HTR-8/SVneo (cell line): ENCODE data around the gene ARHGEF10L.

Experiments used
- DNase-seq: peaks from one replicate; pipeline ENCODE4 v3.0.0; 2011; ENCODE audit warnings: low spot score, mixed read lengths; ENCODE audit not compliant: insufficient read length
- FAIRE-seq: peaks from 2 replicates; lab custom pipeline; 2011; peaks lifted over from hg19 to GRCh38; lab: Jason Lieb, UNC

Gene ARHGEF10L

DNA sequence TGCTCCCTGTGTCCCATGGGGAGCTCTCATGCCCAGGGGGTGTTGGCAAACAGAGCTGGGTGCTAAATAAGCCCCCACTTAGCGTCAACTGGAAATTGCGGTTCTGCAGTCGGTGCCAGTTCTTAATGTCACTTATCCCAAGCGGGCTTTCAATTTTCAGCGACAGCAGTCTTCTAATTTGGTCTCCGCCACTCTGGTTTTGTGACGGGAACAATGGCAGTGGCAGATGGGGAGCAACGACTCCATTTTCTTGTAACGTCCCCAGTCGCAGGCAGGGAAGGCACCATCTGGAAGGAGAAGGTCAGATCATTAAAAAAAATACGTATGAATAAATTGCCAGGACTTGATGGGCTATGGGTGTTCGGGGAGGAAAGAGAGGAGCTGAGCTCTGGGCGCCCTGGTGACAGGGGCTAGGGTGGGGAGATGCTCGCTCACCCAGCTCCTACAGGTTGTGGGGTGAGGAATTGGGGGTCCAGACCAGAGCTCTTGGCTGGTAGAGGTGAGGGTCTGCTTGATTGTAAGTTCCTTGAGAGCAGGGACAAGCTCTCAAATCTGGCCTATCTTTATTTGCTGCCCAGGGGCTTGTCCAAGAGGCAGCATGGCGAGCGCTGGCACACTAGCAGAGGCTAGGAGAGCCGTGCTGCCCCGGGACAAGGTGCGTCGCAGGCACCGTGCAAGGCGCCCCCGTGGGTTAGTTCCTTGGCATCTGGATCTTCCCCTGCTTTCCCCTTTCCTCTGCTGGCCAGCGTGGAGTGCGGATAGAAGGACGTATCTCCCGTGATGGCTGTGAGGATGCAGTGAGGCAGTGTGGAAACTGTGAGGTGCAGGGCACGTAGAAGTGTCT lies 105.8 kb downstream of the ARHGEF10L start:
- no peak for FAIRE-seq
- no peak for DNase-seq

GRCh38 chr1:17646444-17647280 lies 107.2 kb downstream of the ARHGEF10L start:
- no peak for FAIRE-seq
- no peak for DNase-seq

DNA sequence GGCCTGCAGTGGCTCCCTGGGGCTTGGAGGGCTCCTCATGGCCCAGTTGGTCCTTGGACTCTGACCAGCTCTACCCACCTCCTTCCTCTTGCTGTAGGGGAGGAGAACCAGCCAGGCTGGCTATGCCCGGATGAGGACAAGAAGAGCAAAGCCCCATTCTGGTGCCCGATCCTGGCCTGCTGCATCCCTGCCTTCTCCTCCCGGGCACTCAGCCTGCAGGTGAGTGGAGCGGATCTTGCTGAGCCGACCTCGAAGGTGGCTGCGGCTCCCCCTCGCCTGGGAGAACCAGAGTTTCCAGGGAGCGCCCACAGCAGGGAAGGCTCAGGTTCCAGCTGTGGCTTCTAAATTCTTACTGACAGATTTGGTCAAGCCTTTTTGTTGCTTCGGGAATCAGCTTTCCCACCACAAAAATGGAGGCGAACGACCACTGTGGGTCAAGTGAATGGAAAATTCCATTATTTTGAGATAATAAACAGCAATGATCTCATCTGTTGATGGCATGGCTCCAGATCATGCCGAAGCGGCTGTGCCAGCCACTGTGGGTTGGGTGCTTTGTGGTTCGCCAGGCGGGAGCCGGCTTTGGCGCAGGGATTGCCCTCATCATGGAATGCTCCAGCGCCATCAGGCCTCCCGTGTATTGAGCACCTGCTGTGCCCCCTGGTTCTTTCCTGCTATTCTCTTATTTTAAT lies 109.1 kb downstream of the ARHGEF10L start:
- DNase-seq (no peak), FAIRE-seq (no peak)

GRCh38 chr1:17649371-17650106 lies 110.0 kb downstream of the ARHGEF10L start:
- DNase-seq (no peak), FAIRE-seq (no peak)

GRCh38 chr1:17653276-17653675 lies 113.8 kb downstream of the ARHGEF10L start:
- DNase-seq (no peak), FAIRE-seq (no peak)

DNA sequence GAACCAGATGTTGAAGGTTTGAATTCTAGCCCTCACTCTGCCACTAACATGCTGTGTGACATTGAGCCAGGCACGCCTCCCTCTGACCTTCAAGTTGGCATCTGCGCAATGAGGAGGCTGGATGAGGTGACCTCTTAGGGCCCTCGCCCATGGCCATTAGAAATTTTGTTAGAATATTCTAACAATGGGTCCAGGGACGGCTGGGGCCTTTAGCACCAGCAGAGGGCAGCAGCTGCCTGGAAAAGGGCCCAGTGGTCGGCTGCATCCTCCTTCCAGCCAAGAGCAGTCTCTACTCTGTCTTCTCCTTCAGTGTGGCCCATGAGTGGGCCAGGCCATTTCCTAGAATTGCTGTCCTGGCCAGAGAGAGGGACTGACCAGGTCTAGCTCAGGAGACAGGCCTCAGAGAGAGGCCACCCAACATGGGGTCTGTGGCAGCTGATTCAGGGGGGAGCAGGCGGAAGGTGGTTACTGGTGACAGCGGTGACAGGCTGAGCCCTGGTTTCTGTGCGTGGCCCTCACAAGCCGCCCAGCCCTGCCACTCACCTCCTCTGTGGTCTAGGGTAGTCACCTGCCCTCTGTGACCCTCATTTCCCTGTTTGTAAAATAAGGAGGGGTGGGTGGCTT lies 114.3 kb downstream of the ARHGEF10L start:
- DNase-seq (peak; percentile 66), FAIRE-seq (no peak)

GRCh38 chr1:17654519-17654918 lies 115.0 kb downstream of the ARHGEF10L start:
- FAIRE-seq (no peak), DNase-seq (no peak)

GRCh38 chr1:17655169-17655568 lies 115.7 kb downstream of the ARHGEF10L start:
- FAIRE-seq (no peak), DNase-seq (no peak)

DNA sequence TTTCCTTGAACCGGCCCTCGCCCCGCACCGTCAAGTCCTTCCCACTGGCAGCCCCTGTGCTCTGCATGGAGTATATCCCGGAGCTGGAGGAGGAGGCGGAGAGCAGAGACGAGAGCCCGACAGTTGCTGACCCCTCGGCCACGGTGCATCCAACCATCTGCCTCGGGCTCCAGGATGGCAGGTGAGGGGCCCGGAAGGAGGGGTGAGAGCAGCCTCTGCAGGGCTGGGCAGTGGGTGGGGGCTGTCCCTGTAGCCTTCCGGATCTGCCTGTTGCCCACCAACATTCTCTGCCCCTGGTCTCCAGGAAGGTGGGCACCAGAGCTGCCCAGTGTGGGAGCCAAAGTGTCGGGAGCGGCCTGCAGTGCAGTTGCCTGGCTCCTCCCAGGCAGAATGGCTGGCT lies 116.4 kb downstream of the ARHGEF10L start:
- no peak for FAIRE-seq
- no peak for DNase-seq

DNA sequence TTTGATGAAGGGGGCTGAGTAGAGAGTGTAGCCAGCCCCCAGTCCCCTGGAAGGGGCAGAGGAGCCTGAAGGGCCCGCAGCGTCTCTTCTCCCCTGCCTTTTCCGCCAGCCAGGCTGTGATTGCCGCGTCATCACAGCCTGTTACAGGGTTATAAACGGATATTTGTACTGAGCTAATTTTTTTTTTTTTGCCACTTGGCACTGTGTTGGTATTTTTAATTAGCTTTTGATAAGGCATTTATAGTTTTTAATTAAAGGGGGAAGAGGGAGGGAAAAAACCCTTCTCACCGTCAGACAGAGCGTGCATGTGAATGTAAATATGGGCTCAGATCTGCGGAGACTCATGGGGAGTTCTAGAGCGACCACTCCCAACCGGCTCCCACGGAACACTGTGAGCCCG lies 117.9 kb downstream of the ARHGEF10L start:
- FAIRE-seq: no peak
- no peak for DNase-seq

DNA sequence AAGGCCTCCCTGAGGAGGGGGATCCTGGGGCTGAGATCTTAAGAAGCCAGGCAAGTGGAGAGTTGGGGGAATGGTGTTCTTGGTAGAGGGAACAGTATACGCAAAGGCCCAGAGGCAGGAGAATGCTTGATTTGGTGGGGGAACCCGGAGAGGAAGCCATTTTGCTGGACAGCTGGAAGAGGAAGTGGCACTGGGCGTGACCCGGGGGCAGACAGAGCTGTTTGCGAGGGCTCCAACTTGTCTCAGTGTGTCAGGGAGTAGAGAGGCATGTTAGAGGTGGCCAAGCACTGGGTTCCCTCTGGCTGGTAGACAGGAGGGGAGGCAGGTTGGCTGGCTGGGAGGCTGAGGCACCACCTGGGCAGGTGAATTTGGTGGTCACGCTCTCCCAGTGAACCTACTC lies 119.3 kb downstream of the ARHGEF10L start:
- FAIRE-seq (no peak), DNase-seq (no peak)

DNA sequence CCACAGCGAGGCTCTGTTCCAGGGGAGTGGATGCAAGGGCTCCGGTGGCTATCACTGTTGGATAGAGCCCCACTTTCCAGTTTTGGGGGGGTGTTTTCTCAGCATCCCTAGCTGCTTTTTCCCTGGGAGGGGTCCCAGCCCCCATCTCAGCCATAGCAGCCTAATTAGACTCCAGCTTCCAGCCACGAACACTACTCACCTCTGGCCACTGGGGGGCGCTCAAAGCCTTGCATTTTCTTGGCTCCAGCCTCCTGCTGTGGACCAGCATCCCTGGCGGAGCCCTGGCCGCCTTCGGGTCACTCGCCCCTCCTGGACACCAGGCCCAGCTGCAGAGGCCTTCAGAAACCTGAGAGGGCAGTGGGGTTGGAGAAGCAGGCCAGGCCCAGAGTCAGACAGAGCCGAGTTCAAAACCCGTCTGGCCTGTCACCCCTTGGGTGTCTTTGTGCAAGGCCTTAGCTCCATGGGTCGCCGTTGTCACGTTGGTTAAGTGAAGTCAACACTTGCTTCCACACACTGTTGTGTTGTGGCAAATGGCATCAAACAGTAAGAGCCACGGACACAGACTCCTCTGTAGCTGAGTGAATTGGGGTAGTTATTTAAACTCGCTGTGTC lies 122.2 kb downstream of the ARHGEF10L start:
- DNase-seq (peak; percentile 73), FAIRE-seq (no peak)

DNA sequence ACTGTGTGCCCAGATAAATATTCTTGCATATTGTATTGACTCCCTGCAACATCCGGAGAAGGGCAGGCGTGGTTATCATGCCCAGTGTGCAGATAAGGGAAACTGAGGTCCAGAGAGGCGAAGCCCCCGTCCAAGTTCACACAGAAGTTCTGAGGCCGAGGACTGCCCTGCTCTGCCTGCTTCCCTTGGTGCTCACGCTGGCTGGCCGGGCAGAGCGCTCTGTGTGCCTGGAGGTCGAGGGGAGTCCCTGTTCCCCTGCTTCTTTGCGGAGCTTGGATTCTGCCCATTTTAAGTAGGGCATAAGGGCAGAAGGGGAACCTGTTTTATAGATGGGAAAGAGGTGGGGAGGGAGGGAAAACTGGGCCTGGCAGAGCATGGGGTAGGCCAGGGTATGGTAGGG lies 122.8 kb downstream of the ARHGEF10L start:
- FAIRE-seq (no peak), DNase-seq (no peak)

GRCh38 chr1:17662786-17663185 lies 123.3 kb downstream of the ARHGEF10L start:
- DNase-seq: no peak
- FAIRE-seq: no peak

GRCh38 chr1:17663646-17664045 lies 124.1 kb downstream of the ARHGEF10L start:
- FAIRE-seq: no peak
- DNase-seq: no peak

DNA sequence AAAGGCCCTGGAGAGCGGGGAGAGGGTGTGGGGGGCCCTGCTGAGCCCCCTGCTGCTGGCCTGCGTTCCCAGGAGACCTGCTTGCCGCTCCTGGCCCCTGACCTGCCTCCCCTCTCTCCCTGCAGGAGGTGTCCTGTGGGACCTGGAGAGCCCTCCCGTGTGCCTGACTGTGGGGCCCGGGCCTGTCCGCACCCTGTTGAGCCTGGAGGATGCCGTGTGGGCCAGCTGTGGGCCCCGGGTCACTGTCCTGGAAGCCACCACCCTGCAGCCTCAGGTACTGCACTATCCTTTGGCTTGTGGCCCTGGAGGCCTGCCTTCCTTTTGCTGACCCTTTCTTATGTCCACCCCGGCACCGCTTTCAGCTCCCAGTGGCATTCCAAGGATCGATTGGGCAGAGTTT lies 124.8 kb downstream of the ARHGEF10L start:
- FAIRE-seq: no peak

GRCh38 chr1:17665054-17665453 lies 125.6 kb downstream of the ARHGEF10L start:
- FAIRE-seq (no peak), DNase-seq (no peak)

More for the DNA sequence above, 124.8 kb downstream of the ARHGEF10L start:
- no peak for DNase-seq

DNA sequence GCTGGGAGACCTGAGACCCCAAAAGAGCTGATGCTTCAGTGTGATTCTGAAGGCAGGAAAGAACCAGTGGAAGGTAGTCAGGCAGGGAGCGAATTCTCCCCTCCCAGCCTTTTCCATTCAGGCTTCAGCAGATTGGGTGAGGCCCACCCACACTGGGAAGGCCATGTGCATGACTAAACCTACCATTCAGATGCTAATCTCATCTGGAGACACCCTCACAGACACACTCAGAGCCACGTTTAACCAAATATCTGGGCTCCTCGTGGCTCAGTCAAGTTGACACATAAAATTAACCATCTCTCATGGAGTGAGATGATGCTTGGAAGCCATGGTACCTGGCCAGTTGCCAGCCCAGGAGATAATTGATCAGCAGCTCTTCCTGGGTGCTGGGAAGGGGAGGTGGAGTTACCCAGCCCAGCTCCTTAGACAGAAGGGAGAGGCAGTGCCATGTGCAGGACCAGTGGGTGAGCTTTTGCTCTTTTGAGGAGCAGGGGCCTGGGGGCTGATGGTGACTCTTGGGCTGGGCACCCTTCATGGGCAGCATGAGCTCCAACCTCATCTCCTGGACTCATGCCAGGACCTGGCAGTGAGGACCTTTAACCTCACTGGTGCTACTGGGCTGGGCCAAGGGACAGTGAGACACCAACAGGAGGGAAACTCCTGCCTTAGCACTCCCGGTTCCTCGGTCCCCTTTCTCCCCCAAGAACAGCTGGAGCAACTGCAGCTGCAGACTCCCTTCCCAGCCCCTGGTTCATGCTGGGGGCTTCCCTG lies 126.6 kb downstream of the ARHGEF10L start:
- no peak for DNase-seq
- no peak for FAIRE-seq
